Loucy (cell line): Measurements from ENCODE around the gene KLC1.

Source experiments
- EZH2phosphoT487 ChIP-seq: fragments of 200-600 bp; IDR thresholded peaks from 2 replicates; pipeline ENCODE4 v1.6.1; 2018; ENCODE audit warnings: antibody characterized with exemption, mild to moderate bottlenecking, moderate library complexity, borderline replicate concordance
- TF ChIP-seq, protein P1 (sequence below): fragments of 200-600 bp; sonication (generic); conservative IDR thresholded peaks from 2 replicates; pipeline ENCODE4 v1.5.1; 2014; ENCODE audit warnings: mild to moderate bottlenecking, antibody characterized with exemption, low read length

- TF ChIP-seq, protein P1, sequence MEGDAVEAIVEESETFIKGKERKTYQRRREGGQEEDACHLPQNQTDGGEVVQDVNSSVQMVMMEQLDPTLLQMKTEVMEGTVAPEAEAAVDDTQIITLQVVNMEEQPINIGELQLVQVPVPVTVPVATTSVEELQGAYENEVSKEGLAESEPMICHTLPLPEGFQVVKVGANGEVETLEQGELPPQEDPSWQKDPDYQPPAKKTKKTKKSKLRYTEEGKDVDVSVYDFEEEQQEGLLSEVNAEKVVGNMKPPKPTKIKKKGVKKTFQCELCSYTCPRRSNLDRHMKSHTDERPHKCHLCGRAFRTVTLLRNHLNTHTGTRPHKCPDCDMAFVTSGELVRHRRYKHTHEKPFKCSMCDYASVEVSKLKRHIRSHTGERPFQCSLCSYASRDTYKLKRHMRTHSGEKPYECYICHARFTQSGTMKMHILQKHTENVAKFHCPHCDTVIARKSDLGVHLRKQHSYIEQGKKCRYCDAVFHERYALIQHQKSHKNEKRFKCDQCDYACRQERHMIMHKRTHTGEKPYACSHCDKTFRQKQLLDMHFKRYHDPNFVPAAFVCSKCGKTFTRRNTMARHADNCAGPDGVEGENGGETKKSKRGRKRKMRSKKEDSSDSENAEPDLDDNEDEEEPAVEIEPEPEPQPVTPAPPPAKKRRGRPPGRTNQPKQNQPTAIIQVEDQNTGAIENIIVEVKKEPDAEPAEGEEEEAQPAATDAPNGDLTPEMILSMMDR: no peak
- TF ChIP-seq EZH2phosphoT487: no peak
Measured at GRCh38 chr14:103626146-103626850, 2.7 kb upstream of the KLC1 start.
